Measurements from ENCODE around the gene ADGRF1.

Gene ADGRF1

DNA sequence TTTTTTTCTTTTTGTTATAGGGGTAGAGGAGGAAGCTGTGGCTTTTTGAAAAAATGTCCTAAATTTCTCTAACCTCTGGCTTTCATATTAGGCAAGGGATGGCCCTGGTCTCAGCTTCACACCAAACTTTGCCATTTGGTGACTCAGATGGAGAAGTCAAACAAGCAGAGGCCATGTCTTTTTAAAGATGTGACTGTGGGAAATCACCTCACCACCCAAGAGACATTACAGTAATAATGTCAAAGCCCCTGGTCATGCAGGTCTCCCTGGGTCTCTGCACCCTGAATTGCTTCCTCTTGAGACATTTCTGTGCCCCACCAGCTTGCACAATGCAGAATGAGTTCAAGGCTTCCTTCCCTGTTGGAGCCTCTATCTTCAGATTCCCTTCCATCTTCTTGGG is 80.9 kb downstream of the ADGRF1 start:
- H3K9me3 Mint-ChIP-seq: no peaks in the 10 kb centered on the region
- H3K27ac Mint-ChIP-seq: no peak overlapping the region
- H3K4me3 Mint-ChIP-seq: no peak overlapping the region
- H3K36me3 Mint-ChIP-seq (ENCODE audit: low read depth): no peaks in the 10 kb centered on the region
- H3K27me3 Mint-ChIP-seq (ENCODE audit: low read depth): no peaks in the 10 kb centered on the region
- no peaks in the 10 kb centered on the region for H3K4me1 Mint-ChIP-seq (ENCODE audit: low read depth)

DNA sequence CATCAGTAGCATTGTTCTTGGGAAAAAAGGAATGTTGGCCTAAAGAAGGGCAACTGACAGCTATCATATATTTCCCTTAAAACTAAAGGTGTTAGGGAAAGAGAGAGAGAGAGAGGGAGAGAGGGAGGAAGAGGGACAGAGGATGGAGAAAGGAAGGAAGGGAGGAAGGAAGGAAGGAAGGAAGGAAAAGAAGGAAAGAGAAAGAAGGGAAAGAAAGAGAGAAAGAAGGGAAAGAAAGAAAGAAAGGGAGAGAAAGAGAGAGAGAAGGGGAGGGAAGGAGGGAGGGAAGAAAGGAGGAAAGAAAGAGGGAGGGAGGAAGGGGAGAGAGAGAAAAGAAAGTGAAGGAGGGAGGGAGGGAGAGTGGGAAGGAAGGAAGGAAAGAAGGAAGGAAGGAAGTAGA is 82.7 kb downstream of the ADGRF1 start:
- H3K4me1 Mint-ChIP-seq (ENCODE audit: low read depth): no peaks in the 10 kb centered on the region
- H3K4me3 Mint-ChIP-seq: no peak overlapping the region
- no peaks in the 10 kb centered on the region for H3K36me3 Mint-ChIP-seq (ENCODE audit: low read depth)
- no peaks in the 10 kb centered on the region for H3K9me3 Mint-ChIP-seq
- H3K27ac Mint-ChIP-seq: no peak overlapping the region
- no peaks in the 10 kb centered on the region for H3K27me3 Mint-ChIP-seq (ENCODE audit: low read depth)

DNA sequence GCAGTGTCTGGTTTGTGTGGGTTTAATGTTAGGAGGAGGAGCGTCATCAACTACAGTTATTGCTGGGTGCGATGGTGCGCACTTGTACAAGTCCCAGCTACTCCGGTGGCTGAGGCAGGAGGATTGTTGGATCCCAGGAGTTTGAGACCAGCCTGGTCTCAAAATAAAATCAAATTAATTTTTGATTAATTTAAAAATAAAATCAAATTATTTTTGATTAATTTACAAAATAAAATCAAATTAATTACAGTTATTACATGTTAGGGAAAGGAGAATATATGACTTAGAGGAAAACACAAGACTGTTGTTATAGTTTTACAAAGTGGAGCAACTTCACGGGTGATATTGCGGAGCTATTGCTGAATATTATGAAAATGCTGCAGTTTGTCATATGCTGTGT is 85.7 kb downstream of the ADGRF1 start:
- H3K4me1 Mint-ChIP-seq (ENCODE audit: low read depth): no peaks in the 10 kb centered on the region
- H3K27me3 Mint-ChIP-seq (ENCODE audit: low read depth): no peaks in the 10 kb centered on the region
- H3K36me3 Mint-ChIP-seq (ENCODE audit: low read depth): no peaks in the 10 kb centered on the region
- H3K27ac Mint-ChIP-seq: no peak overlapping the region
- no peak overlapping the region for H3K4me3 Mint-ChIP-seq
- H3K9me3 Mint-ChIP-seq: no peaks in the 10 kb centered on the region

DNA sequence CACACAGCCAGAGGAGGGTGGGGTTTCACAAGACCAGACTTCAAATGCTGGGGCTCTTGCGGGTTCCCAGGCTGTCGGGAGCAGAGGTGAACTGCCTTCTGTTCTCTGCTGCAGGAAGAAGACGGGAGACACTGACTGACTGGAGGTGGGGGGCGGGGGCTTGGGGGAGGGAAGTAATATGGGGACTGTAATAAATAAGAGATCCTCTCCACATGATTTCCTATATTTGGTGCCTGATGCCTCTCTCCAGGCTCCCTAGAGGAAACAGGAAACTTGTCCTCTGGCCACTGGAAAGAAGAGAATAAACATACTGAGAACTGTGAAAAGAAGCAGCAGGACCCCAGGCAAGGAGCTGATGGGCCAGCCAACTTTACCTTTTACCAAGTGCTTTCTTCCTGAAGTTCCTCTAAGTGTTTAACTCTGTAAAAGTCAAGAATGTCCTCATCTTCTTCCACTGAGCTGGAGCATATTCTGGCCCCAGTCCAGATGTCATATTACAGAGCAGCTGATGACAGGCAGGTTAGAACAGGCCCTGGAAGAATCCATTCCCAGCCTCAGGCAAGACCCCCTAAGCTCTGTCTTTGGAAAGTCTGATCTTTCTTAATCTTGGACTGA is 87.2 kb downstream of the ADGRF1 start:
- Mint-ChIP-seq H3K4me3 (no peak overlapping the region), H3K4me1 (ENCODE audit: low read depth) (no peaks in the 10 kb centered on the region)

DNA sequence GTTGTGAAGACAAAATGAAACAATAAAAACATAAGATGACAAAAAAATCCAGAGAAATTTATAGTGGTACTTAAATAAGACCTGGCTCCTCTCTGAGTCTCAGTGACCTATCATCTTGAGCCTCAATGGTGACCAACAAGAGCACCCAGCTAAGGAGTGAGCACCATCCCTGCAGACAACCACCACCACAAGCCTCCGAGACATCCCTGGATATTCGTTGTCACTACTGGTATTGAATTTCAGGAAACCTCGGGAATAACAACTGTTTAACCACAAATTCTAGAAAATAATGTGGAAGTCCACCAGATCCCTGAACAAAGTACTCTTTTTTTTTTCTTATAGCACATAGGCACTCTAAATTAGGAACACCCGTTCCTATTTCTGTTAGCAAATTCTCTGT is 88.2 kb downstream of the ADGRF1 start:
- Mint-ChIP-seq H3K4me3 (no peak overlapping the region), H3K27ac (no peak overlapping the region), H3K9me3 (no peaks in the 10 kb centered on the region), H3K4me1 (ENCODE audit: low read depth) (no peaks in the 10 kb centered on the region), H3K36me3 (ENCODE audit: low read depth) (no peaks in the 10 kb centered on the region), H3K27me3 (ENCODE audit: low read depth) (no peaks in the 10 kb centered on the region)

More for the DNA sequence above, 87.2 kb downstream of the ADGRF1 start:
- Mint-ChIP-seq H3K27ac (no peak overlapping the region), H3K36me3 (ENCODE audit: low read depth) (no peaks in the 10 kb centered on the region), H3K9me3 (no peaks in the 10 kb centered on the region), H3K27me3 (ENCODE audit: low read depth) (no peaks in the 10 kb centered on the region)

DNA sequence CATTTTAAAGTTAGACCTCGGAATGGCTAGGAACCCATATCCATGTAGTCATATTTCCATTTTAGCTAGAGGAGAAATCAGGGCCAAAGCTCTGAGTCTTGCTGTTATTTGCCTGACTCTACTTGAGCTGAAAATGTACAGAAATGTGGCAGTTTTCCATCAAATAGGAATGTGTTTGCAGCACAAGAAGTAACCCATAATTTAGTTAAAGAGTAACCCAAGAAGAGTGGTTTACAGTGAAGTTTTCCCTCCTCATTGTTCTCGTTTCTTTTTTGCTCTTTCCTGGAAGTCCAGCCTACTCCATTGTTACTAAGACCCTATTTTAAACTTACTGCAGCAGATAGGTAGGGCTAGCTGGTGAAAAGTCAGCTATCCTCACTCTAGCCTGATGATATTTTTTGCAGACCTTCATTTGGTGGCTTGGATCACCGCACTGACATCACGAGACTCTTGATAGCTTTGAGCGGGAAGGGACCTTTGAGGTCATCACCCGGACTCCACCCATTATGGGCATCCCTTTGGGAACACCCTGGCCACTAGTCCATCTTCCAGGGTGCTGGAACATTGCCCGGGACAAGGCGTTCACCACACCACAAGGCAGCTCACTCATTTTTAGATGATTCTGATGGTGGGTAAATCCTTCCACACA is 92.4 kb downstream of the ADGRF1 start:
- no peaks in the 10 kb centered on the region for H3K27me3 Mint-ChIP-seq (ENCODE audit: low read depth)

DNA sequence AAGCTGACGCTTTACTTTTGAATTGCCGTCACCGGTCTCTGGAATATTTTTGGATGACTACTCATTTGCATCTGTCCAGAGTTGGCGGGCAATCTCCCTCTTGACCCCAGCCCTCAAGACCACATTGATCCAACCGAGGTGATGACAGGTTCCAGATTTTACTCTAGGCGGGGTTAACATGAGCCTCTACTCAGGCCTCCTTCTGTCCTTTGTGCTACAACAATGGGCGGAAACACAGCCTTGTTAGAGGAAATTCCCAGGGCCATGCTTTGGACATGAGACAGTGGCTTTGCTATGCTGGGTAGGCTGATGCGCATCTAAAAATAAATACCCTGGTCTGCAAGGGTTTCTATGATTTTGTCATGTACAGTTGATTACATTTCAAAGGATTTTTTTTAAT is 93.4 kb downstream of the ADGRF1 start:
- no peaks in the 10 kb centered on the region for H3K36me3 Mint-ChIP-seq (ENCODE audit: low read depth)
- H3K27me3 Mint-ChIP-seq (ENCODE audit: low read depth): no peaks in the 10 kb centered on the region
- H3K4me1 Mint-ChIP-seq (ENCODE audit: low read depth): no peaks in the 10 kb centered on the region
- no peak overlapping the region for H3K27ac Mint-ChIP-seq
- no peaks in the 10 kb centered on the region for H3K9me3 Mint-ChIP-seq
- H3K4me3 Mint-ChIP-seq: no peak overlapping the region

More for the DNA sequence above, 92.4 kb downstream of the ADGRF1 start:
- H3K36me3 Mint-ChIP-seq (ENCODE audit: low read depth): no peaks in the 10 kb centered on the region
- H3K27ac Mint-ChIP-seq: no peak overlapping the region
- no peaks in the 10 kb centered on the region for H3K4me1 Mint-ChIP-seq (ENCODE audit: low read depth)
- no peak overlapping the region for H3K4me3 Mint-ChIP-seq
- no peaks in the 10 kb centered on the region for H3K9me3 Mint-ChIP-seq

Data from T-helper 1 cell treated with Interleukin-12 subunit alpha and Interleukin-12 subunit beta and Interleukin-4 antibody, amounts not matched to agents 30 μg/mL and 1 μg/mL, for 36 hours (primary cell).